A549 (cell line): ENCODE data around the gene PCDHGB1.

Experiments
- CBX2 ChIP-seq: fragments of 200-600 bp; sonication (generic); IDR thresholded peaks from 2 replicates; pipeline ENCODE4 v1.6.1; 2016; ENCODE audit warnings: low read depth, mild to moderate bottlenecking, borderline replicate concordance
- CEBPB ChIP-seq, 2 experiments: fragments of >200 bp in 1 of 2; sonication (Bioruptor Twin) in 1 of 2; formaldehyde crosslinking in 1 of 2; IDR thresholded peaks; 2 replicates each; pipeline ENCODE4 v1.6.1; 2012 to 2016
- CHD2 ChIP-seq: fragments of 150-350 bp; IDR thresholded peaks from 2 replicates; pipeline ENCODE4 v1.6.1; 2014; ENCODE audit warnings: low read length; ENCODE audit not compliant: partially characterized antibody
- EP300 ChIP-seq, 2 experiments: fragments of >200 bp; sonication (Bioruptor Twin); formaldehyde crosslinking; IDR thresholded peaks; 2 replicates in 1 of 2; 3 replicates in 1 of 2; pipeline ENCODE4 v1.6.1; 2016 to 2017
- MAZ ChIP-seq: fragments of 150-350 bp; IDR thresholded peaks from 2 replicates; pipeline ENCODE4 v1.6.1; 2014; ENCODE audit warnings: antibody characterized with exemption, low read depth, low read length, borderline replicate concordance
- MYC ChIP-seq: IDR thresholded peaks from 2 replicates; pipeline ENCODE4 v1.6.1; 2012; ENCODE audit warnings: mild to moderate bottlenecking, inconsistent platforms, low read length, improper control_type of control experiment, borderline replicate concordance
- NFE2L2 ChIP-seq: fragments of 150-350 bp; conservative IDR thresholded peaks from 2 replicates; pipeline ENCODE4 v1.6.1; 2014; ENCODE audit warnings: low read length
- POLR2A ChIP-seq: IDR thresholded peaks from 2 replicates; pipeline ENCODE4 v1.6.1; 2012; ENCODE audit warnings: mild to moderate bottlenecking, low read length
- RFX5 ChIP-seq: fragments of 450-650 bp; IDR thresholded peaks from 2 replicates; pipeline ENCODE4 v1.7.1; 2014; ENCODE audit warnings: antibody characterized with exemption, mild to moderate bottlenecking, moderate library complexity
- SREBF2 ChIP-seq: fragments of 450-650 bp; IDR thresholded peaks from 2 replicates; pipeline ENCODE4 v1.6.1; 2014; ENCODE audit warnings: mild to moderate bottlenecking, moderate library complexity
- TP53 ChIP-seq: fragments of 250-450 bp; sonication (Bioruptor Pico); IDR thresholded peaks from 2 replicates; pipeline ENCODE4 v1.5.0; 2021; ENCODE audit warnings: mild to moderate bottlenecking, moderate library complexity
- TF ChIP-seq, protein P1 (sequence below): IDR thresholded peaks from 2 replicates; pipeline ENCODE4 v1.6.1; 2012
- TF ChIP-seq, protein P2 (sequence below): fragments of >200 bp; sonication (Bioruptor Twin); formaldehyde crosslinking; IDR thresholded peaks from 3 replicates; pipeline ENCODE4 v1.5.1; 2016

DNA sequence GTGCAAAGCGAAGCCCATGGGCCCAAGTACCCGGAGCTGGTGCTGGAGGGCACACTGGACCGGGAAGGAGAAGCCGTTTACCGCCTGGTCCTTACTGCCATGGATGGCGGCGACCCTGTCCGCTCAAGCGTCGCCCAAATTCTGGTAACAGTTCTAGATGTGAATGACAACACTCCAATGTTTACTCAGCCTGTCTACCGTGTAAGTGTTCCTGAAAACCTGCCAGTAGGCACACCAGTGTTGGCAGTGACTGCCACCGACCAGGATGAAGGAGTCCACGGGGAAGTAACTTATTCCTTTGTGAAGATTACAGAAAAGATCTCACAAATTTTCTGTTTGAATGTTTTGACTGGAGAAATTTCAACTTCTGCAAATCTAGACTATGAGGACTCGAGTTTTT, 24.7 kb downstream of the PCDHGB1 start:
- TF ChIP-seq, protein P1, sequence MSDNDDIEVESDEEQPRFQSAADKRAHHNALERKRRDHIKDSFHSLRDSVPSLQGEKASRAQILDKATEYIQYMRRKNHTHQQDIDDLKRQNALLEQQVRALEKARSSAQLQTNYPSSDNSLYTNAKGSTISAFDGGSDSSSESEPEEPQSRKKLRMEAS, result no peak
- TF ChIP-seq MYC (no peak), SREBF2 (no peak), TP53 (CRISPR knock-in tag) (no peak), NFE2L2 (no peak), CEBPB (IDR thresholded peaks at IDR 0.05) (no peak), EP300 (IDR thresholded peaks at IDR 0.05) (no peak), CHD2 (no peak), RFX5 (no peak), POLR2A (no peak), MAZ (no peak), CBX2 (no peak)
- TF ChIP-seq, protein P2, sequence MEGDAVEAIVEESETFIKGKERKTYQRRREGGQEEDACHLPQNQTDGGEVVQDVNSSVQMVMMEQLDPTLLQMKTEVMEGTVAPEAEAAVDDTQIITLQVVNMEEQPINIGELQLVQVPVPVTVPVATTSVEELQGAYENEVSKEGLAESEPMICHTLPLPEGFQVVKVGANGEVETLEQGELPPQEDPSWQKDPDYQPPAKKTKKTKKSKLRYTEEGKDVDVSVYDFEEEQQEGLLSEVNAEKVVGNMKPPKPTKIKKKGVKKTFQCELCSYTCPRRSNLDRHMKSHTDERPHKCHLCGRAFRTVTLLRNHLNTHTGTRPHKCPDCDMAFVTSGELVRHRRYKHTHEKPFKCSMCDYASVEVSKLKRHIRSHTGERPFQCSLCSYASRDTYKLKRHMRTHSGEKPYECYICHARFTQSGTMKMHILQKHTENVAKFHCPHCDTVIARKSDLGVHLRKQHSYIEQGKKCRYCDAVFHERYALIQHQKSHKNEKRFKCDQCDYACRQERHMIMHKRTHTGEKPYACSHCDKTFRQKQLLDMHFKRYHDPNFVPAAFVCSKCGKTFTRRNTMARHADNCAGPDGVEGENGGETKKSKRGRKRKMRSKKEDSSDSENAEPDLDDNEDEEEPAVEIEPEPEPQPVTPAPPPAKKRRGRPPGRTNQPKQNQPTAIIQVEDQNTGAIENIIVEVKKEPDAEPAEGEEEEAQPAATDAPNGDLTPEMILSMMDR, result no peak
